Measurements from ENCODE around the gene ASMTL.

DNA sequence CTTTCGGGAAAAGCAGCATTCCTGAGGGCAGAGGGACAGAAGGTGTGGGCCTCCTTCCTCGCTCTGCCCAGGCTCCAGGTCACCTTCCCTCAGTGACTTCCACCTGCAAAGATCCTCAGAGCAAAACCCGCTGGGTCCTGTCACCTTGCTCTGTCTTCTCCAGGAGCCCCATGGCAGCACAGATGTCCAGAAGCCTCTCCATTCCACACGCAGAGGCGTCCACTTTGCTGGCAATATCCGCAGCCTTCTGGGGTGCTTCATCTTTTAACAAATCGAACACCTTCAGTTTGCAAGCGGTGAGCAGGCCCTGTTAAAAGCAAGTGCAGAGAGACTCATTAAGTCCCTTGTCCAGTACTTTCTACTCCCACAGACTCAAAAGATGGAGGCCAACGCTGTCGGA lies 27.3 kb downstream of the ASMTL start:
- TF ChIP-seq CTCF (IDR thresholded peaks at IDR 0.05; ENCODE audit: poor library complexity) = no peak
- no peak for TF ChIP-seq EZH2phosphoT487 (IDR thresholded peaks at IDR 0.05; ENCODE audit: low read depth, severe bottlenecking, unreplicated experiment)
- TF ChIP-seq EZH2 (IDR thresholded peaks at IDR 0.05; ENCODE audit: borderline replicate concordance) = no peak

Measured in hepatocyte (in vitro differentiated cells).